Hepatocyte (in vitro differentiated cells): ENCODE results near the gene EML4.

Experiments
- CTCF ChIP-seq: fragments of 200-600 bp; sonication (generic); IDR thresholded peaks from 2 replicates; pipeline ENCODE4 v1.5.1; 2016; ENCODE audit warnings: antibody characterized with exemption, mild to moderate bottlenecking; ENCODE audit not compliant: poor library complexity
- EZH2 ChIP-seq: fragments of 200-600 bp; sonication (generic); IDR thresholded peaks from 2 replicates; pipeline ENCODE4 v1.6.1; 2016; ENCODE audit warnings: antibody characterized with exemption, mild to moderate bottlenecking, borderline replicate concordance

- TF ChIP-seq CTCF (no peak), EZH2 (no peak)
Measured at GRCh38 chr2:42366411-42366810, 197.3 kb downstream of the EML4 start.
